Breast epithelium (tissue), 4 donors: Measurements from ENCODE around the gene FHIT. TPM values are rescaled to one million over a fixed set of nuclear protein-coding genes. Genes with fewer than 3 reads are reported as not detected.

ENCODE experiments used
- DNase-seq, 2 donors: peaks; one replicate each; pipeline ENCODE4 v3.0.0-alpha.2; 2019; ENCODE audit warnings: low spot score in 2 of 2
- H3K27ac ChIP-seq, 2 donors: fragments of 200-600 bp; sonication (generic) in 1 of 2; one replicate each; pipeline ENCODE4 v1.5.1; 2016 to 2019; ENCODE audit warnings: mild to moderate bottlenecking in 1 of 2
- H3K27me3 ChIP-seq, 2 donors: fragments of 200-600 bp; sonication (generic) in 1 of 2; one replicate each; pipeline versions ENCODE4 v1.5.1 to v1.6.0; 2017 to 2019; ENCODE audit warnings: control low read depth in 1 of 2, mild to moderate bottlenecking in 1 of 2
- H3K36me3 ChIP-seq: fragments of 200-600 bp; one replicate; pipeline ENCODE4 v1.5.1; 2019
- H3K4me1 ChIP-seq, 2 donors: fragments of 200-600 bp; sonication (generic); one replicate each; pipeline ENCODE4 v1.5.1; 2016 to 2019; ENCODE audit warnings: control low read depth in 1 of 2
- H3K4me3 ChIP-seq, 3 donors: fragments of 200-600 bp; sonication (generic); 1 replicate in 2 of 3; 2 replicates in 1 of 3; pipeline ENCODE4 v1.5.1; 2016 to 2019; ENCODE audit warnings: mild to moderate bottlenecking in 3 of 3, moderate library complexity in 2 of 3
- H3K9me3 ChIP-seq, 2 donors: fragments of 200-600 bp; sonication (generic) in 1 of 2; one replicate each; pipeline ENCODE4 v1.5.1; 2016 to 2019; ENCODE audit warnings: control low read depth in 1 of 2
- CTCF ChIP-seq, 3 donors: fragments of 450-650 bp; IDR thresholded peaks; one replicate each; pipeline ENCODE4 v1.5.1; 2016 to 2017; ENCODE audit warnings: antibody characterized with exemption in 3 of 3, mild to moderate bottlenecking in 3 of 3, moderate library complexity in 3 of 3
- POLR2A ChIP-seq: fragments of 450-650 bp; IDR thresholded peaks from one replicate; pipeline ENCODE4 v1.6.1; 2016; ENCODE audit warnings: antibody characterized with exemption, mild to moderate bottlenecking, moderate library complexity
- POLR2AphosphoS5 ChIP-seq, 3 donors: sonication (generic); formaldehyde crosslinking; IDR thresholded peaks; one replicate each; pipeline ENCODE4 v1.6.1; 2017; ENCODE audit warnings: antibody characterized with exemption in 3 of 3
- intact Hi-C: fragments of 100-400 bp; cut with DNase I; formaldehyde crosslinking; loops from one replicate; pipeline ENCODE4 v1.15.1; 2023; ENCODE audit warnings: low total_unique reads
- total RNA-seq, 3 donors: library from RNA; depleted of rRNA; stranded (reverse); fragments of >200 nt; gene quantifications; one replicate each; pipeline ENCODE4 v1.1.0, GENCODE V29; 2016

Gene FHIT
- total RNA-seq, 3 donors from 2014 or later = 9.0 to 19.2 (median 17.7) TPM

DNA sequence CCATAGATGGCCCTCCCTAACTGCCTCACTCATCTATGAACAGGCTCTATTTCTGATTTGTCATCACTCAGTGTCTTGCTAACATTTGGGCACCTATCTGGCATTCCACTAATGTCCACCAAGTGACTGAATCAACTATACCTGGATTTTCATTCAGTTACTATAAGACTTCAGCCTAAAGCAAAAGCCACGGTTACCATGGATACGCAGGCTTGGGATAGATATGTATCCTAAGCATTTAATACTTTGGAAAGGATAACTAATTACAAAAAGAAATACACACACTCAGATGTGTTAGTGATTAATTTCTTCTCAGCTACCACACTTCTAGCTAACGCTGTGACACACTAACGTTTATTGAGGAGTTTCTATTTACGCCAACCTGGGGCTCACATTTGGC lies 1301.9 kb downstream of the FHIT start:
- Histone ChIP-seq H3K27me3 (no peaks in the 10 kb centered on the region), H3K4me1 (no peaks in the 10 kb centered on the region), H3K36me3 (no peaks in the 10 kb centered on the region), H3K9me3 (peaks cover 0 to 6% of the 10 kb centered on the region in 2 donors), H3K4me3 (no peak overlapping the region), H3K27ac (no peak overlapping the region)
- intact Hi-C loops = no loop called here
- TF ChIP-seq POLR2AphosphoS5 (IDR thresholded peaks at IDR 0.05) (no peak), CTCF (IDR thresholded peaks at IDR 0.05) (no peak), POLR2A (no peak)
- DNase-seq = no peak

GRCh38 chr3:59946401-59946800 lies 1304.9 kb downstream of the FHIT start:
- H3K36me3 ChIP-seq = no peaks in the 10 kb centered on the region
- H3K27me3 ChIP-seq = no peaks in the 10 kb centered on the region
- intact Hi-C loops = no loop called here

DNA sequence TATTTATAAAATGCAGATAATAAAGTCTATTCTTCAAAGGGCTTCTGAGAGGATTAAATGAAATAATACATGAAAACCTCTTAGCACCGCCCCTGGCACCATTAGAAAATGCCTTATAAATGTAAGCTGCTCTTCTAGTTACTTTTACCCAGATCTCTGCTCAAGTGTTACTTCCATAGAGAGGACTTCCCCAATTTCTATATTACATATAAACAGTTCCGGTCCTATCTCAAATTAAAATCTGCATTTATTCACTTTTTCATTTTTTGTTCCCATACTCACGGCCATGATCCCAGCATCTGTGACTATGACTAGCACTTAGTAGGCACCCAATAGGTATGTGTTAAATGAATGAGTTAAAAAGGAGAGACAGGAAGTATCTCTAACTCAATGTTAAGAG lies 1310.5 kb downstream of the FHIT start:
- no peak for DNase-seq

More at GRCh38 chr3:59946401-59946800, 1304.9 kb downstream of the FHIT start:
- H3K9me3 ChIP-seq = peaks cover 0 to 6% of the 10 kb centered on the region in 2 donors
- no peak overlapping the region for H3K4me3 ChIP-seq
- TF ChIP-seq POLR2A = no peak
- TF ChIP-seq POLR2AphosphoS5 (IDR thresholded peaks at IDR 0.05) = no peak
- TF ChIP-seq CTCF (IDR thresholded peaks at IDR 0.05) = no peak
- no peak for DNase-seq
- H3K4me1 ChIP-seq = no peaks in the 10 kb centered on the region
- H3K27ac ChIP-seq = no peak overlapping the region

GRCh38 chr3:59939826-59940426 lies 1311.3 kb downstream of the FHIT start:
- TF ChIP-seq POLR2AphosphoS5 (IDR thresholded peaks at IDR 0.05) (no peak), CTCF (IDR thresholded peaks at IDR 0.05) (no peak), POLR2A (no peak)
- peaks cover 0 to 5% of the 10 kb centered on the region in 2 donors for H3K9me3 ChIP-seq
- no peaks in the 10 kb centered on the region for H3K4me1 ChIP-seq
- no peaks in the 10 kb centered on the region for H3K36me3 ChIP-seq
- no peaks in the 10 kb centered on the region for H3K27me3 ChIP-seq
- no peak overlapping the region for H3K27ac ChIP-seq
- no peak overlapping the region for H3K4me3 ChIP-seq
- no peak for DNase-seq
- intact Hi-C loops = loop anchor here (5.0 kb wide), 1 partner anchor 1167 kb away; no protein-coding TSS in a partner anchor

More for the DNA sequence above, 1310.5 kb downstream of the FHIT start:
- intact Hi-C loops = loop anchor here (5.0 kb wide), 1 partner anchor 1167 kb away; no protein-coding TSS in a partner anchor
- no peak overlapping the region for H3K27ac ChIP-seq
- H3K4me3 ChIP-seq = no peak overlapping the region
- H3K9me3 ChIP-seq = peaks cover 0 to 6% of the 10 kb centered on the region in 2 donors
- no peaks in the 10 kb centered on the region for H3K4me1 ChIP-seq
- H3K27me3 ChIP-seq = no peaks in the 10 kb centered on the region
- no peaks in the 10 kb centered on the region for H3K36me3 ChIP-seq
- TF ChIP-seq POLR2A (no peak), POLR2AphosphoS5 (IDR thresholded peaks at IDR 0.05) (no peak), CTCF (IDR thresholded peaks at IDR 0.05) (no peak)

- DNase-seq = no peak
- intact Hi-C loops = no loop called here
- TF ChIP-seq POLR2A (no peak), CTCF (IDR thresholded peaks at IDR 0.05) (no peak), POLR2AphosphoS5 (IDR thresholded peaks at IDR 0.05) (no peak)
- H3K27me3 ChIP-seq = no peaks in the 10 kb centered on the region
- H3K27ac ChIP-seq = no peak overlapping the region
- no peak overlapping the region for H3K4me3 ChIP-seq
- no peaks in the 10 kb centered on the region for H3K36me3 ChIP-seq
- H3K4me1 ChIP-seq = no peaks in the 10 kb centered on the region
- H3K9me3 ChIP-seq = no peaks in the 10 kb centered on the region
These were observed 1312.4 kb downstream of the FHIT start for GRCh38 chr3:59938828-59939227.
